Heart right ventricle (tissue), 16 donors: ENCODE results near the gene NOTCH2. TPM values are rescaled to one million over a fixed set of nuclear protein-coding genes. Genes with fewer than 3 reads are reported as not detected.

ENCODE experiments used
- ATAC-seq, 8 donors: fragments of 200-7000 bp; cut with Tn5 transposase; one replicate each; pipeline ENCODE4 v1.9.1; 2020; ENCODE audit warnings: mild to moderate bottlenecking in 8 of 8, moderate library complexity in 8 of 8, moderate number of reproducible peaks in 1 of 8
- DNase-seq, 2 donors: peaks; one replicate each; pipeline ENCODE4 v3.0.0-alpha.2; 2020
- H3K27ac ChIP-seq, 10 donors: fragments of 200-600 bp; sonication (generic) in 2 of 10; one replicate each; pipeline versions ENCODE4 v1.5.0 to v1.8.0; 2020 to 2022; ENCODE audit warnings: mild to moderate bottlenecking in 3 of 10
- H3K27me3 ChIP-seq, 7 donors: fragments of 200-600 bp; one replicate each; pipeline ENCODE4 v1.8.0; 2021 to 2022; ENCODE audit warnings: mild to moderate bottlenecking in 2 of 7
- H3K36me3 ChIP-seq, 9 donors: fragments of 200-600 bp; sonication (generic) in 1 of 9; one replicate each; pipeline versions ENCODE4 v1.5.0 to v1.8.0; 2020 to 2022; ENCODE audit warnings: mild to moderate bottlenecking in 2 of 9
- H3K4me1 ChIP-seq, 9 donors: fragments of 200-600 bp; sonication (generic) in 1 of 9; one replicate each; pipeline versions ENCODE4 v1.5.0 to v1.8.0; 2020 to 2022; ENCODE audit warnings: mild to moderate bottlenecking in 4 of 9
- H3K4me3 ChIP-seq, 10 donors: fragments of 200-600 bp; sonication (generic) in 2 of 10; one replicate each; pipeline versions ENCODE4 v1.5.0 to v1.8.0; 2020 to 2022; ENCODE audit warnings: mild to moderate bottlenecking in 7 of 10, moderate library complexity in 2 of 10
- H3K9me3 ChIP-seq, 11 donors: fragments of 200-600 bp in 10 of 11; sonication (generic) in 2 of 11; one replicate each; pipeline versions ENCODE4 v1.5.0 to v1.8.0; 2013 to 2022; ENCODE audit warnings: mild to moderate bottlenecking in 2 of 11, control low read depth in 1 of 11, moderate library complexity in 1 of 11
- CTCF ChIP-seq, 9 donors: fragments of 200-600 bp; sonication (generic) in 2 of 9; IDR thresholded peaks; one replicate each; pipeline versions ENCODE4 v1.5.0 to v1.8.0; 2021 to 2022; ENCODE audit warnings: antibody characterized with exemption in 9 of 9, mild to moderate bottlenecking in 5 of 9, moderate library complexity in 1 of 9
- WGBS, 2 donors: extraction: QIAGEN DNeasy Blood & Tissue Kit; methylation state at CpG; one replicate each; pipeline ENCODE4 v1.1.7; 2013; ENCODE audit warnings: inconsistent platforms in 1 of 2; 5-methylcytosine and 5-hydroxymethylcytosine counted together
- intact Hi-C, 10 donors: fragments of 100-400 bp; cut with DNase I; formaldehyde crosslinking; loops; one replicate each; pipeline versions ENCODE4 v1.11.1 to v1.14.2; 2022
- polyA plus RNA-seq, 2 donors: library from polyadenylated mRNA; stranded (reverse); fragments of 200-250 nt; gene quantifications; one replicate each; pipeline ENCODE4 v1.2.3, GENCODE V29; 2013
- total RNA-seq, 10 donors: library from RNA; stranded (reverse); fragmentation: NEBNext Ultra II Directional in 3 of 10; extraction: Animal tissue kit (Norgen Biotek cat#: 25700) in 3 of 10; gene quantifications; one replicate each; pipeline versions ENCODE4 v1.2.1 to v1.2.4, GENCODE V29; 2021 to 2023
- donor health status: Arrhythmogenic right ventricular cardiomyopathy.
- donor health status: ischemic (EF 13 %, LVEDD 7.1; RV severe dilation, severe dysfunction).
- donor health status: healthy with polysubstance abuse.
- donor health status: DM: no; HTN: yes; CAD: no.
- donor health status: DM: no; HTN: no; CAD: no.
- donor health status: ischemic (EF 25% LVEDD 6.9; RV normal size, moderate dysfunction).
- donor health status: ischemic (EF 25% LVEDD 5.7; RV mildly dilated, moderate dysfunction).
- donor health status: healthy.
- donor health status: DM: yes; HTN: yes; CAD: no.
- donor health status: Ischemic cardiomyopathy.
- donor health status: ischemic (EF 35%, LVEDD 5.7; RV mildly dilated, moderate dysfunction).
- donor health status: nonischemic (EF 11% LVEDD 7.7; RV severe dilation, severe dysfunction).
- donor health status: DM: yes; HTN: yes; CAD: no.
- donor health status: PGD.
- donor health status: ischemic (EF 29% LVEDD 5.4; RV normal size, mild dysfunction).
- donor health status: nonischemic (EF 23%, LVEDD 6.1; RV moderate dilation, normal function).

Gene NOTCH2
- total and polyA plus RNA-seq, 12 donors, result 4.1 to 39.1 (median 23.8) TPM

GRCh38 chr1:119911775-119912174 is 157.7 kb downstream of the NOTCH2 start:
- 91 to 92% methylated on average over 2 of the region's 2 CpGs for WGBS, 2 donors
- Histone ChIP-seq H3K9me3 (no peaks in the 10 kb centered on the region), H3K4me1 (no peaks in the 10 kb centered on the region), H3K4me3 (no peak overlapping the region), H3K27ac (no peak overlapping the region), H3K36me3 (peaks cover 0 to 43% (median 14%) of the 10 kb centered on the region in 9 donors), H3K27me3 (no peaks in the 10 kb centered on the region)
- no peak for ATAC-seq
- no peak for TF ChIP-seq CTCF (IDR thresholded peaks at IDR 0.05)
- intact Hi-C loops, result no loop called here
- DNase-seq, result no peak

GRCh38 chr1:119910618-119911017 is 158.8 kb downstream of the NOTCH2 start:
- intact Hi-C loops, result no loop called here
- no peak overlapping the region for H3K27ac ChIP-seq
- DNase-seq (no peak), ATAC-seq (no peak)
- 57 to 65% methylated on average over 4 of the region's 4 CpGs for WGBS, 2 donors
- no peaks in the 10 kb centered on the region for H3K27me3 ChIP-seq
- H3K4me3 ChIP-seq, result no peak overlapping the region
- H3K9me3 ChIP-seq, result peaks cover 0 to 3% (median 0%) of the 10 kb centered on the region in 11 donors
- peaks cover 0 to 31% (median 9%) of the 10 kb centered on the region in 9 donors for H3K36me3 ChIP-seq
- H3K4me1 ChIP-seq, result no peaks in the 10 kb centered on the region
- TF ChIP-seq CTCF (IDR thresholded peaks at IDR 0.05), result no peak

GRCh38 chr1:119909890-119910596 is 159.4 kb downstream of the NOTCH2 start:
- no peak for TF ChIP-seq CTCF (IDR thresholded peaks at IDR 0.05)
- Histone ChIP-seq H3K27me3 (no peaks in the 10 kb centered on the region), H3K4me1 (no peaks in the 10 kb centered on the region), H3K27ac (no peak overlapping the region), H3K4me3 (no peak overlapping the region), H3K36me3 (peaks cover 0 to 26% (median 4%) of the 10 kb centered on the region in 9 donors), H3K9me3 (peaks cover 0 to 9% (median 0%) of the 10 kb centered on the region in 11 donors)
- no peak for DNase-seq
- intact Hi-C loops, result no loop called here
- no peak for ATAC-seq
- WGBS, 2 donors, result 67 to 70% methylated on average over 9 of the region's 9 CpGs

GRCh38 chr1:119908661-119909060 is 160.8 kb downstream of the NOTCH2 start:
- no peak for TF ChIP-seq CTCF (IDR thresholded peaks at IDR 0.05)

More at GRCh38 chr1:119908661-119909060, 160.8 kb downstream of the NOTCH2 start:
- ATAC-seq (no peak), DNase-seq (no peak)
- no peak overlapping the region for H3K4me3 ChIP-seq
- H3K27me3 ChIP-seq, result no peaks in the 10 kb centered on the region
- H3K4me1 ChIP-seq, result no peaks in the 10 kb centered on the region
- H3K9me3 ChIP-seq, result peaks cover 0 to 15% (median 0%) of the 10 kb centered on the region in 11 donors
- peaks cover 0 to 12% (median 0%) of the 10 kb centered on the region in 9 donors for H3K36me3 ChIP-seq
- WGBS, 2 donors, result 83 to 89% methylated on average over 3 of the region's 3 CpGs
- no peak overlapping the region for H3K27ac ChIP-seq
- intact Hi-C loops, result no loop called here
